HL-60 (cell line): ENCODE data around the gene DNAAF1.

Experiments
- GABPA ChIP-seq: IDR thresholded peaks from 2 replicates; pipeline ENCODE4 v1.6.1; 2012; ENCODE audit warnings: low read depth
- POLR2AphosphoS5 ChIP-seq: IDR thresholded peaks from 2 replicates; pipeline ENCODE4 v1.6.1; 2012; ENCODE audit warnings: low read depth
- TF ChIP-seq, protein P1 (sequence below): IDR thresholded peaks from one replicate; pipeline ENCODE4 v1.5.1; 2011; ENCODE audit warnings: low read length, control low read depth, inconsistent platforms; ENCODE audit not compliant: insufficient read depth

GRCh38 chr16:84199861-84200260, 54.8 kb downstream of the DNAAF1 start:
- TF ChIP-seq, protein P1, sequence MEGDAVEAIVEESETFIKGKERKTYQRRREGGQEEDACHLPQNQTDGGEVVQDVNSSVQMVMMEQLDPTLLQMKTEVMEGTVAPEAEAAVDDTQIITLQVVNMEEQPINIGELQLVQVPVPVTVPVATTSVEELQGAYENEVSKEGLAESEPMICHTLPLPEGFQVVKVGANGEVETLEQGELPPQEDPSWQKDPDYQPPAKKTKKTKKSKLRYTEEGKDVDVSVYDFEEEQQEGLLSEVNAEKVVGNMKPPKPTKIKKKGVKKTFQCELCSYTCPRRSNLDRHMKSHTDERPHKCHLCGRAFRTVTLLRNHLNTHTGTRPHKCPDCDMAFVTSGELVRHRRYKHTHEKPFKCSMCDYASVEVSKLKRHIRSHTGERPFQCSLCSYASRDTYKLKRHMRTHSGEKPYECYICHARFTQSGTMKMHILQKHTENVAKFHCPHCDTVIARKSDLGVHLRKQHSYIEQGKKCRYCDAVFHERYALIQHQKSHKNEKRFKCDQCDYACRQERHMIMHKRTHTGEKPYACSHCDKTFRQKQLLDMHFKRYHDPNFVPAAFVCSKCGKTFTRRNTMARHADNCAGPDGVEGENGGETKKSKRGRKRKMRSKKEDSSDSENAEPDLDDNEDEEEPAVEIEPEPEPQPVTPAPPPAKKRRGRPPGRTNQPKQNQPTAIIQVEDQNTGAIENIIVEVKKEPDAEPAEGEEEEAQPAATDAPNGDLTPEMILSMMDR: no peak
- no peak for TF ChIP-seq POLR2AphosphoS5
- peak; percentile 43 for TF ChIP-seq GABPA
